SH-SY5Y (cell line): ENCODE results near the gene BHLHA9.

ENCODE experiments used
- GATA2 ChIP-seq: IDR thresholded peaks from 2 replicates; pipeline ENCODE4 v1.6.1; 2011; ENCODE audit warnings: mild to moderate bottlenecking, low read depth, low read length
- GATA3 ChIP-seq: IDR thresholded peaks from 2 replicates; pipeline ENCODE4 v1.6.1; 2011; ENCODE audit warnings: low read depth, mild to moderate bottlenecking, low read length, moderate library complexity

Gene BHLHA9

GRCh38 chr17:1312261-1312870, 42.1 kb downstream of the BHLHA9 start:
- TF ChIP-seq GATA2 (no peak), GATA3 (no peak)

- TF ChIP-seq GATA3 (no peak), GATA2 (no peak)
These were observed 43.2 kb downstream of the BHLHA9 start for GRCh38 chr17:1313270-1314005.

- TF ChIP-seq GATA2 (no peak), GATA3 (no peak)
These were observed 45.2 kb downstream of the BHLHA9 start for GRCh38 chr17:1315409-1315808.

DNA sequence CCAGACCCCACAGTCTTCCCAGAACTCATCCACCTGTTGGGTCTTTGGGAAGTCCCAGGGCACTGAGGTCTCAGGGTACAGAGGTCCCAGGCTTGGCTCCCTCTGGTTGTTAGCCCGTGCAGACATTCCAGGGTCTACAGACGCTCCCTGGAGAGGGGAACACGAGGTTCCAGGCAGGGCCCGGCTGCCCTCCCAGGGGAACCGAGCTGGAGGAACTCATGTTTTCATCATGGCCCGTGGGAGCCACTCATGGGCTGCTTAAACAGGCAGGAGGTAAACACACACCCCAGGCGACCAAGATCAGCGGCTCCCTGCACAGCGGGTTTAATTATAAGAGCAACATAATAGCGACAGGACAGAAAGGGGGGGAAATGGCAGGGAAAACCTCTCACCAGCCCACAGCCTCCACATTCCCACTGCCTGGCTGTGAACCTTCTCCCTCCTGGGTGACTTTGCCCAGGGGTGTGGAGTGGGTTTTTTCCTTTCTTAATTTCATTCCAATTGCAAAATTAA, 45.7 kb downstream of the BHLHA9 start:
- TF ChIP-seq GATA2: no peak
- TF ChIP-seq GATA3: no peak
